GM23338 (cell line): ENCODE results near the gene RGS3. TPM values are rescaled to one million over a fixed set of nuclear protein-coding genes. Genes with fewer than 3 reads are reported as not detected.

Source experiments
- ATAC-seq: fragments of 200-7000 bp; cut with Tn5 transposase; 3 replicates; pipeline ENCODE4 v1.9.1; 2020
- DNase-seq: peaks from one replicate; pipeline ENCODE4 v3.0.0-alpha.2; 2015; ENCODE audit warnings: low spot score
- H2AFZ ChIP-seq: fragments of 200-600 bp; sonication (generic); 2 replicates; pipeline ENCODE4 v1.8.0; 2016; ENCODE audit warnings: antibody characterized with exemption, mild to moderate bottlenecking, moderate library complexity
- H3F3A ChIP-seq: fragments of 200-600 bp; sonication (generic); replicated peaks from 2 replicates; pipeline ENCODE4 v1.8.0; 2017; ENCODE audit warnings: antibody characterized with exemption, mixed run types, low read depth
- H3K27ac ChIP-seq: fragments of 200-600 bp; sonication (generic); 2 replicates; pipeline ENCODE4 v1.6.1; 2016; ENCODE audit warnings: low read depth
- H3K27me3 ChIP-seq: fragments of 200-600 bp; sonication (generic); 2 replicates; pipeline ENCODE4 v1.8.0; 2016; ENCODE audit warnings: mild to moderate bottlenecking, mixed run types, moderate library complexity; ENCODE audit not compliant: insufficient read depth
- H3K36me3 ChIP-seq: fragments of 200-600 bp; sonication (generic); 2 replicates; pipeline ENCODE4 v1.8.0; 2016; ENCODE audit warnings: mild to moderate bottlenecking; ENCODE audit not compliant: insufficient read depth
- H3K4me1 ChIP-seq: fragments of 200-600 bp; sonication (generic); 2 replicates; pipeline ENCODE4 v1.8.0; 2016; ENCODE audit warnings: mild to moderate bottlenecking, moderate library complexity; ENCODE audit not compliant: insufficient read depth
- H3K4me2 ChIP-seq: fragments of 200-600 bp; sonication (generic); 2 replicates; pipeline ENCODE4 v1.7.1; 2017; ENCODE audit warnings: mixed run types
- H3K4me3 ChIP-seq: fragments of 200-600 bp; sonication (generic); 2 replicates; pipeline ENCODE4 v1.6.1; 2016; ENCODE audit warnings: mixed run types
- H3K79me2 ChIP-seq: fragments of 200-600 bp; sonication (generic); replicated peaks from 2 replicates; pipeline ENCODE4 v1.8.0; 2017; ENCODE audit warnings: mild to moderate bottlenecking; ENCODE audit not compliant: insufficient read depth
- H3K9me2 ChIP-seq: fragments of 200-600 bp; sonication (generic); 2 replicates; pipeline ENCODE4 v1.8.0; 2017; ENCODE audit not compliant: insufficient read depth
- H4K20me1 ChIP-seq: fragments of 200-600 bp; sonication (generic); replicated peaks from 2 replicates; pipeline ENCODE4 v1.8.0; 2017; ENCODE audit warnings: mild to moderate bottlenecking; ENCODE audit not compliant: insufficient read depth
- H3K27ac Mint-ChIP-seq: 2 replicates; pipeline ENCODE4 v1.8.0; 2020; ENCODE audit warnings: inconsistent platforms, mild to moderate bottlenecking, moderate library complexity, mixed read lengths
- H3K27me3 Mint-ChIP-seq: 3 replicates; pipeline ENCODE4 v1.8.0; 2022; ENCODE audit warnings: low read depth, mild to moderate bottlenecking, moderate library complexity, mixed read lengths, inconsistent platforms; ENCODE audit not compliant: insufficient read depth, poor library complexity
- H3K36me3 Mint-ChIP-seq: 3 replicates; pipeline ENCODE4 v1.8.0; 2021; ENCODE audit warnings: low read depth, mild to moderate bottlenecking, inconsistent platforms, moderate library complexity, mixed read lengths
- H3K4me1 Mint-ChIP-seq: 3 replicates; pipeline ENCODE4 v1.8.0; 2020; ENCODE audit warnings: mild to moderate bottlenecking, inconsistent platforms, mixed read lengths
- H3K4me3 Mint-ChIP-seq: 3 replicates; pipeline ENCODE4 v1.8.0; 2021; ENCODE audit warnings: moderate library complexity, mild to moderate bottlenecking, inconsistent platforms, mixed read lengths
- H3K9me3 Mint-ChIP-seq: 3 replicates; pipeline ENCODE4 v1.8.0; 2020; ENCODE audit warnings: moderate library complexity, mild to moderate bottlenecking, inconsistent platforms, mixed read lengths
- CREB1 ChIP-seq: fragments of 250-450 bp; sonication (Bioruptor Pico); IDR thresholded peaks from 2 replicates; pipeline ENCODE4 v1.5.0; 2020; ENCODE audit warnings: low read depth, mild to moderate bottlenecking, moderate library complexity
- CTCF ChIP-seq, 2 experiments: fragments of 200-600 bp in 1 of 2; sonication (generic) in 1 of 2; conservative IDR thresholded peaks; 2 replicates each; pipeline versions ENCODE4 v1.5.1 to v1.6.1; 2016 to 2017; ENCODE audit warnings: antibody characterized with exemption in 2 of 2, low read depth in 2 of 2, mild to moderate bottlenecking in 2 of 2, moderate library complexity in 1 of 2
- EZH2phosphoT487 ChIP-seq: fragments of 200-600 bp; sonication (generic); IDR thresholded peaks from one replicate; pipeline ENCODE4 v1.8.1; 2018; ENCODE audit warnings: antibody characterized with exemption; ENCODE audit not compliant: unreplicated experiment
- JUNB ChIP-seq: IDR thresholded peaks from one replicate; pipeline ENCODE4 v1.6.1; 2016; ENCODE audit warnings: antibody characterized with exemption; ENCODE audit not compliant: unreplicated experiment
- POLR2AphosphoS5 ChIP-seq: IDR thresholded peaks from 2 replicates; pipeline ENCODE4 v1.6.1; 2016; ENCODE audit warnings: antibody characterized with exemption, low read depth
- STAT1 ChIP-seq: IDR thresholded peaks from one replicate; pipeline ENCODE4 v1.6.1; 2016; ENCODE audit warnings: antibody characterized with exemption; ENCODE audit not compliant: unreplicated experiment
- ZNF114 ChIP-seq: fragments of 250-450 bp; sonication (Bioruptor Pico); IDR thresholded peaks from 2 replicates; pipeline ENCODE4 v1.5.0; 2020; ENCODE audit warnings: mild to moderate bottlenecking, moderate library complexity
- ZNF331 ChIP-seq: fragments of 250-450 bp; sonication (Bioruptor Pico); IDR thresholded peaks from 2 replicates; pipeline ENCODE4 v1.5.0; 2020; ENCODE audit warnings: low read depth, mild to moderate bottlenecking, moderate library complexity
- polyA plus RNA-seq: library from polyadenylated mRNA; unstranded; fragments of >200 nt; fragmentation: Nextera tagmentation; extraction: Ambion mirVana; gene quantifications from 2 replicates; pipeline ENCODE4 v1.2.1, GENCODE V29; 2016
- total RNA-seq: library from RNA; depleted of rRNA; stranded (reverse); fragments of >200 nt; shearing (Covaris generic); gene quantifications from 2 replicates; pipeline ENCODE4 v1.2.3, GENCODE V29; 2014
- TF ChIP-seq, protein P1 (sequence below): IDR thresholded peaks from 2 replicates; pipeline ENCODE4 v1.6.1; 2016; ENCODE audit warnings: antibody characterized with exemption
- TF ChIP-seq, protein P2 (sequence below): IDR thresholded peaks from one replicate; pipeline ENCODE4 v1.6.1; 2018; ENCODE audit warnings: antibody characterized with exemption; ENCODE audit not compliant: unreplicated experiment

RGS3 gene
- total and polyA plus RNA-seq, 2 experiments from 2014 or later, result 14.2 to 24.3 TPM

DNA sequence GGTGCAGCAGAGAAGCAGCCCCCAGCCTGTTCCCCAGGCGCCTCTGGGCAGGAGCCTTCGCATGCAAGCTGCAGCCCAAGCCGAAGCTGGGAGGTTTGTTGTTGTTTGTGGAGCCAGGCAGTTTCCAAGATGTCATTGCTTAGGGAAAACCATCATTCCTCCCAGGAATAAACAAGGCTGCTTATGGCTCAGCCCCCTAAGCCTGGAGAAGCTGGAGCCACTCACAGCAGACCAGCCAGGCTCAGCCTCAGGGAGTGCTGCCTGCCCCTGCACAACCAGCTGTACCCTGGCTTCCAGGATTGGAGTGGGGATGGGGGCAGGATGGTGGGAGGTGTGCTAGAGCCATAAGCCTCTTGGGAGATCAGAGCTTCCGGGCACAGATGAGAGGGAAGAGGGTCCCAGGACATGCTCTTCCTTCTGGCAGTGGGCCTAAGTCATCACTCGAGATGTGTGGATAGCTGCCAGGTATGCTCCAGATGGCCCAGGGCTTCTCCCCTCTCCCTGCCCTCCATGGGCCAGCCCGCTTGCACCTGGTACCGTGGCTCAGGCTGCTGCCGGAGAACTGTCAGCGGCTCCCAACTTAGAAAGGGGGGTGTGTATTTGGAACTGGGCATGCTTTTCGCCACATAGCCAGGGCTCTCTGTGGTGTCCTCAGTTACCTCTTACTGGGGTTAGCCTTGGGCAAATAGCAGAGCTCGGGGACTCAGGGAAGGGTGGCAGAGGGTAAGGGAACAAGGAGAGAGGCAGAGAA, 105.2 kb downstream of the RGS3 start:
- H3K4me1 Mint-ChIP-seq, result peaks cover 20% of the 10 kb centered on the region
- no peak overlapping the region for H3K4me2 ChIP-seq
- no peaks in the 10 kb centered on the region; the same call in 2 of the 3 replicates for H3K9me3 Mint-ChIP-seq
- H3K4me3 Mint-ChIP-seq, result no peak overlapping the region
- H3K36me3 ChIP-seq, result no peaks in the 10 kb centered on the region
- H3K27me3 Mint-ChIP-seq, result no peaks in the 10 kb centered on the region
- no peak for ATAC-seq
- H3K4me3 ChIP-seq, result no peak overlapping the region
- no peaks in the 10 kb centered on the region for H4K20me1 ChIP-seq
- H3K9me2 ChIP-seq, result no peaks in the 10 kb centered on the region
- no peak for DNase-seq
- H3K27me3 ChIP-seq, result no peaks in the 10 kb centered on the region
- no peak overlapping the region for H2AFZ ChIP-seq
- H3K27ac ChIP-seq, result no peak overlapping the region
- H3K4me1 ChIP-seq, result peaks cover 5% of the 10 kb centered on the region; the same call in 1 of the 2 replicates
- no peak for TF ChIP-seq STAT1
- TF ChIP-seq, protein P1, sequence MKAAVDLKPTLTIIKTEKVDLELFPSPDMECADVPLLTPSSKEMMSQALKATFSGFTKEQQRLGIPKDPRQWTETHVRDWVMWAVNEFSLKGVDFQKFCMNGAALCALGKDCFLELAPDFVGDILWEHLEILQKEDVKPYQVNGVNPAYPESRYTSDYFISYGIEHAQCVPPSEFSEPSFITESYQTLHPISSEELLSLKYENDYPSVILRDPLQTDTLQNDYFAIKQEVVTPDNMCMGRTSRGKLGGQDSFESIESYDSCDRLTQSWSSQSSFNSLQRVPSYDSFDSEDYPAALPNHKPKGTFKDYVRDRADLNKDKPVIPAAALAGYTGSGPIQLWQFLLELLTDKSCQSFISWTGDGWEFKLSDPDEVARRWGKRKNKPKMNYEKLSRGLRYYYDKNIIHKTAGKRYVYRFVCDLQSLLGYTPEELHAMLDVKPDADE, result no peak
- TF ChIP-seq, protein P2, sequence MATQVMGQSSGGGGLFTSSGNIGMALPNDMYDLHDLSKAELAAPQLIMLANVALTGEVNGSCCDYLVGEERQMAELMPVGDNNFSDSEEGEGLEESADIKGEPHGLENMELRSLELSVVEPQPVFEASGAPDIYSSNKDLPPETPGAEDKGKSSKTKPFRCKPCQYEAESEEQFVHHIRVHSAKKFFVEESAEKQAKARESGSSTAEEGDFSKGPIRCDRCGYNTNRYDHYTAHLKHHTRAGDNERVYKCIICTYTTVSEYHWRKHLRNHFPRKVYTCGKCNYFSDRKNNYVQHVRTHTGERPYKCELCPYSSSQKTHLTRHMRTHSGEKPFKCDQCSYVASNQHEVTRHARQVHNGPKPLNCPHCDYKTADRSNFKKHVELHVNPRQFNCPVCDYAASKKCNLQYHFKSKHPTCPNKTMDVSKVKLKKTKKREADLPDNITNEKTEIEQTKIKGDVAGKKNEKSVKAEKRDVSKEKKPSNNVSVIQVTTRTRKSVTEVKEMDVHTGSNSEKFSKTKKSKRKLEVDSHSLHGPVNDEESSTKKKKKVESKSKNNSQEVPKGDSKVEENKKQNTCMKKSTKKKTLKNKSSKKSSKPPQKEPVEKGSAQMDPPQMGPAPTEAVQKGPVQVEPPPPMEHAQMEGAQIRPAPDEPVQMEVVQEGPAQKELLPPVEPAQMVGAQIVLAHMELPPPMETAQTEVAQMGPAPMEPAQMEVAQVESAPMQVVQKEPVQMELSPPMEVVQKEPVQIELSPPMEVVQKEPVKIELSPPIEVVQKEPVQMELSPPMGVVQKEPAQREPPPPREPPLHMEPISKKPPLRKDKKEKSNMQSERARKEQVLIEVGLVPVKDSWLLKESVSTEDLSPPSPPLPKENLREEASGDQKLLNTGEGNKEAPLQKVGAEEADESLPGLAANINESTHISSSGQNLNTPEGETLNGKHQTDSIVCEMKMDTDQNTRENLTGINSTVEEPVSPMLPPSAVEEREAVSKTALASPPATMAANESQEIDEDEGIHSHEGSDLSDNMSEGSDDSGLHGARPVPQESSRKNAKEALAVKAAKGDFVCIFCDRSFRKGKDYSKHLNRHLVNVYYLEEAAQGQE, result no peak
- H3K79me2 ChIP-seq, result no peaks in the 10 kb centered on the region
- no peaks in the 10 kb centered on the region for H3K36me3 Mint-ChIP-seq
- no peaks in the 10 kb centered on the region for H3F3A ChIP-seq
- no peak overlapping the region for H3K27ac Mint-ChIP-seq

DNA sequence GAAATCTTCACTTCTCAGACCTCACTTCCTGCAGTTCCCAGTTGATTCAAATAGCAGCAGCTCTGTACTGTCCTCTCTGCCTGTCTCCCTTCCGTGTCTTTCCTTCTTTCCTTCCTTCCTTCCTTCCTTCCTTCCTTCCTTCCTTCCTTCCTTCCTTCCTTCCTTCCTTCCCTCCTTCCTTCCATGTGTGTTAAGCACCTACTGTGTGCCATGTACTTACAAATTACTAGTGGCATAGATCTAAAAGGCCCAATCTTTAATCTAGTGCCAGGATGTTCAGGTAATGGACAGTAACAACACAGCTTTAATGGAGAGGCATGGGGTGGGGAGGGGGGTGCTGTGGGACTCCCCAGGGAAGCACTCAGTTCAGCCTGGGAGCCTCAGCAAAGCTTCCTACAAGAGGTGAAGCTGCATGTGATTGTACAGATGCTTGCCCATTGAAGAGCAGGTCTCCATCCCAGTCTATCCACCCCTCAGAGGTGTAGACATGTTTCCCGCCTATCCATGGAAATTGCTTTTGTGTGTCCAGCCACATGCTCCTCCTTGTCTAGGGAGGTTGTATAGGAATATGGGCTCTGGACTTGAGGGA, 106.0 kb downstream of the RGS3 start:
- ATAC-seq, result no peak
- no peaks in the 10 kb centered on the region; the same call in 2 of the 3 replicates for H3K9me3 Mint-ChIP-seq
- Histone ChIP-seq H3K4me3 (no peak overlapping the region), H3K9me2 (no peaks in the 10 kb centered on the region), H4K20me1 (no peaks in the 10 kb centered on the region), H2AFZ (no peak overlapping the region), H3K79me2 (no peaks in the 10 kb centered on the region), H3K4me2 (no peak overlapping the region), H3K36me3 (no peaks in the 10 kb centered on the region), H3F3A (no peaks in the 10 kb centered on the region), H3K4me1 (peaks cover 9% of the 10 kb centered on the region; the same call in 1 of the 2 replicates), H3K27me3 (no peaks in the 10 kb centered on the region), H3K27ac (no peak overlapping the region)
- peaks cover 22% of the 10 kb centered on the region for H3K4me1 Mint-ChIP-seq
- no peaks in the 10 kb centered on the region for H3K36me3 Mint-ChIP-seq
- DNase-seq, result no peak
- H3K4me3 Mint-ChIP-seq, result no peak overlapping the region
- no peak overlapping the region for H3K27ac Mint-ChIP-seq
- peaks cover 3% of the 10 kb centered on the region for H3K27me3 Mint-ChIP-seq
- TF ChIP-seq CREB1 (CRISPR knock-in tag) (no peak), CTCF (conservative IDR thresholded peaks at IDR 0.05; ENCODE audit: low read depth in 2 of 2) (no peak), JUNB (no peak), POLR2AphosphoS5 (no peak), EZH2phosphoT487 (no peak), ZNF114 (CRISPR knock-in tag) (no peak), ZNF331 (no peak)
- TF ChIP-seq, protein P1, result no peak
